GM19238 (cell line): Measurements from ENCODE around the gene NCR3LG1.
A peak's percentile ranks its signal among the peaks of the same experiment; 100 is the strongest.

Experiments used
- DNase-seq: peaks from one replicate; pipeline ENCODE4 v3.0.0; 2011; ENCODE audit warnings: low spot score; ENCODE audit not compliant: insufficient read length

The NCR3LG1 gene

GRCh38 chr11:17351510-17352176 lies at the start of gene NCR3LG1:
Gene NCR3LG1 (plus strand): TSS chr11:17351800. CDS start chr11:17351970, 170 bp downstream.
- DNase-seq, result no peak

- DNase-seq, result no peak
These were observed 38.0 kb upstream of the NCR3LG1 start for GRCh38 chr11:17313349-17314231.

- no peak for DNase-seq
These were observed 37.4 kb upstream of the NCR3LG1 start for GRCh38 chr11:17314232-17314547.

GRCh38 chr11:17314904-17315426 lies 36.6 kb upstream of the NCR3LG1 start:
- no peak for DNase-seq

- no peak for DNase-seq
These were observed 22.6 kb upstream of the NCR3LG1 start for GRCh38 chr11:17328871-17329494.

GRCh38 chr11:17331669-17332068 lies 19.9 kb upstream of the NCR3LG1 start:
- no peak for DNase-seq

GRCh38 chr11:17333799-17334586 lies 17.6 kb upstream of the NCR3LG1 start:
- no peak for DNase-seq

GRCh38 chr11:17343257-17343656 lies 8.3 kb upstream of the NCR3LG1 start:
- DNase-seq, result no peak

- no peak for DNase-seq
These were observed 7.7 kb upstream of the NCR3LG1 start for GRCh38 chr11:17343907-17344306.

GRCh38 chr11:17347676-17348075 lies 3.9 kb upstream of the NCR3LG1 start:
- no peak for DNase-seq

GRCh38 chr11:17350455-17351171 lies 987 bp upstream of the NCR3LG1 start:
- DNase-seq, result no peak

GRCh38 chr11:17351172-17351509 lies 459 bp upstream of the NCR3LG1 start:
- no peak for DNase-seq

- peak; percentile 31 for DNase-seq
These were observed 1.6 kb downstream of the NCR3LG1 start for GRCh38 chr11:17352950-17353820.

GRCh38 chr11:17353821-17354600 lies 2.4 kb downstream of the NCR3LG1 start:
- DNase-seq, result no peak

GRCh38 chr11:17354601-17354991 lies 3.0 kb downstream of the NCR3LG1 start:
- DNase-seq, result peak; percentile 44

- no peak for DNase-seq
These were observed 14.9 kb downstream of the NCR3LG1 start for GRCh38 chr11:17366495-17366894.

- no peak for DNase-seq
These were observed 17.0 kb downstream of the NCR3LG1 start for GRCh38 chr11:17368551-17368950.

- DNase-seq, result no peak
These were observed 17.5 kb downstream of the NCR3LG1 start for GRCh38 chr11:17369094-17369493.

- DNase-seq, result no peak
These were observed 18.2 kb downstream of the NCR3LG1 start for GRCh38 chr11:17369684-17370243.
